Glomerular visceral epithelial cell (primary cell): ENCODE measurements around the gene IL36RN.

Source experiments
- DNase-seq: peaks from one replicate; pipeline ENCODE4 v3.0.0-alpha.2; 2016; ENCODE audit errors: extremely low spot score

IL36RN gene

DNA sequence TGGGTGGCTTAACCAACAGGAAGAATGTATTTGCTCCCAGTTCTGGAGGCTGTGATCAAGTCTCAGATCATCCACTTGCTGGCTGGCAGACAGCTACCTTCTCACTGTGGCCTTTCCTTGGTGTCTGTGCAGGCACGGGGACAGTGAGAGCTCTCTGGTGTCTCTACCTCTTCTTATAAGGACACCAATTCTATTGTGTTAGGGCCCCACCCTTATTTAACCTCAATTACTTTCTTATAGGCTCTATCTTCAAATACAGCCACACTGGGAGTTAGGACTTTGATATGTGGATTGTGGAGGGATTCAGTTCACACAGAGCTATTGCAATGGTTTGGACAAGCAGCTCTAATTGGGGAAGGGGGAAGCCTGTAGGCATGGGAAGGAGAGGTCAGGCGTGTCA is 43.1 kb downstream of the IL36RN start:
- no peak for DNase-seq

DNA sequence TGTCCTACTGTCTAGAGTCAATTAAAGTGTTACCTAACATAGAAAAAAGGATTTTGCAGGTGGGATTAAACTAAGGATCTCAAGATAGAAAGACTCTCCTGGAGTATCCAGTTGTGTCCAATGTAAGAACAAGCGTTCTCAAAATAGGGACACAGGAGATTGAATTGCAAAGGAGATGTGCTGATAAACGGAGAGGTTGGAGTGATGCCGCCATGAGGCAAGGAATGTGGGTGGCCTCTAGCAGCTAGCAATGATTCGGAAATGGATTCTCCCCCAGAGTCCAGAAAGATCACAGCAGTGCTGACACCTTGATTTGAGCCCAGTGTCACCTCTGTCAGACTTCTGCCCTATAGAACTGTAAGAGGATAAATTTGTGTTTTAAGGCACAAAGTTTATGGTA is 44.3 kb downstream of the IL36RN start:
- no peak for DNase-seq

DNA sequence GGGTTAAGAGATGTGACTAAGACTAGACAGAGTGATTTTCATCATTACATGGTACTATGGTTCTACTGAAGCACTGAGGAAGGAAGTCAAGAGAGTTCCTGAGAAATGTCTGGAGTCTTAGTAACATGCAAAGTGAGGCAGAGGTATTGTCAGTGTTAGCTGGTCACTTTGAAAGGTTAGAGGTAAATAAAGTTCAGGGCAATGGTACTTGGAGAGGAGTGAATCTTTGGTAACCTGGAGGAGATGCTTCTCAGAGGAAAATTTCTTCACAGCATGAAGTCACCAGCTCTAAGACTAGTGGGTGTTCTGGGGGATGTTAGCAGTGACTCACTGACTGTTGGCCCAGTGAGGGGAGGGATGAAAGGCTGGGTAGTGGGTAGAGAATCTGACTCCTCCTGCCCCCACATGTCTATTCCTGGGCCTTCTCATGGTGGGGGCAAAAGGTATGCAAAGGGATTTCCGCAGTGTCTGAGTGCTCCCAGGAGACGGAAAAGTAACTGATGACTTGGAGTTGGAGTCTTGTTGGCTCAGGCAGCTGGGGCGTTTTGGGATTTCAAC is 45.1 kb downstream of the IL36RN start:
- DNase-seq = no peak

DNA sequence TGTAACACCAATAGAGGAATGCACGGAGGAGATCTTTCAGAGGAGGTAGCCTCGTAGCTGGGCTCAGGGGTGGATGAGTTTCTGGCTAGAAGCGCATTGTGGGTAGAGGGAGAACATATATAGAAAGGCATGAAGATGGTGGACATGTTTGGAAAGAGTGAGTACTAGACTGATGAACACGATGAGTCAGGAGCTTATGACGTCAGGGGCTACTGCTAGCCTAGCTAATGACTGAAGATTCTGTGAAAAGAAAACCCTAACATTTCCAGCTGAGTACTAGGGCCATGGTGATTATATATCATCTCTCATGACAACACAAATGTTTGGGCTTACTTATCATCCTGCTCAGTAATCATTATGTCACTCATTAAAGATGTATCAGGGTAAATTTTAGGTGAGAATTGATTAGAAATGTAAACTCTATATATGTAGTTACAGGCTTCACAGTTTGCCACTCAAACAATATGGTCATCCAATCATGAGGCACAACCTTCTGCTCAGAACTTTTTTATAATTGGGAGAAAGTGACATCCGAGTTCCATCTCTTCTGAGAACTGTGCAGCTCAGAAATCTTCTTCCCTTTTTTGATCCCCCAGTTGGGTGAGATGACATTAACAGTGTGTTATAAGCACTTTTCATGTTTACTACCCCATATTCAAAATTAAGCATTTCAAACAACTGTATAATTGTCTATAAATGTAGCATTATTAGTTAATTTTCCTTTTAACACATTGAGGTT is 46.2 kb downstream of the IL36RN start:
- DNase-seq = no peak

DNA sequence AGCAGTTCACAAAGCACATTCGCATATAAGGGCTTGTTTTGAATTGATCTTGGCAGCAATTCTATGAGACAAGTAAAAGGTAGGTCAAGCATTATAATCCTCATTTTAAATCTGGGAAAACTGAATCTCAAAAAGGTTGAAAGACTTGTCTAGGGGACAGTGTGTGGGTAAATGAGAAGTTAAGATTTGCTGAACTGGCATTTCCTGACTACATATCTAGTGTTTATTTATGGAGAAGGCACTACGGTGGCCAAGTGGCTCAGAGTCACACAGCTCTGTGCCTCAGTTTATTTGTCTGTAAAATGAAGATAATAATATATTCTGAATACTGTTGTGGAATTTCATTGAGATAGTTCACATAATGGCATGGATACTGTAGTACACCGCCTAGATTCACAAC is 52.1 kb downstream of the IL36RN start:
- DNase-seq = no peak

DNA sequence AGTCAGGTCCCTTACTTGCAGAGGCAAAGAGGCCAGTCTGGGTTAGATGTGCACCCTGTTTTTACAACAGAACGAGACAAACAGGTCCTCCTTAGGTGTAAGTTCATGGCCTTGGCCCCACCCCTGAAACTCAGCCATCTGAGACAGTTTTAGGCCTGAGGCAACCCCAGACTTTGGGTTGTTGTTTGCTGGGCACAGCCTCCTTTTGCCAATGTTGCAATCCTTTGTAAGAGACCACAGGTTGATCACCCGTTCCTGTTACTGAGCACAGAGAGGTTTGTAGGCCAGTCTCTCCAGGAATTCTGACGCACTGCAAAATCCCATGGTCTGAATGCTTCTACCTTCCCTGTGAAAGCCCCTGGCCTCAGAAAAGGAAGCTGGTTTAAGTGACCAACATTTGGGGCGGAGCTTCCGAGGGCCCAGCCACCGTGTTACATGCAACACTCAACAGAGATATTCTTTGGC is 52.9 kb downstream of the IL36RN start:
- no peak for DNase-seq

DNA sequence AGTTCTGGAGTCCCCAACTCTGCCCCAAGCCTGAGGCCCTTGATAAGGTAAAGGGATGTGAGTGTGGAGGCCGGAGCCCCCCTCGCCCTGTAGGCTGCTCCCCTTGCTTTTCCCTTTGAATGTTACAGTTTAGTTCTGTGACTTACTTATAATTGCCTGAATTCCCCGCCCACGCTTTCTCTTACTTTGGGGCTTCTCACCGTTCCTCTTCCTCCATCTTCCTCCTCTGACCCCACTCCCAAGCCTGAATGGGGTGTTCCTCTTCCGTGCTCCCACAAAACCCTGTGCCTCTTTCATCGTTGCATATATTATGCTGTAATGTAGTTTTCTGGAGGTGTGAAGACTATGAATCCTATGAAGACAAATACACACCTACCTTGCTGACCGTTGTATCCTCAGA is 53.4 kb downstream of the IL36RN start:
- no peak for DNase-seq

DNA sequence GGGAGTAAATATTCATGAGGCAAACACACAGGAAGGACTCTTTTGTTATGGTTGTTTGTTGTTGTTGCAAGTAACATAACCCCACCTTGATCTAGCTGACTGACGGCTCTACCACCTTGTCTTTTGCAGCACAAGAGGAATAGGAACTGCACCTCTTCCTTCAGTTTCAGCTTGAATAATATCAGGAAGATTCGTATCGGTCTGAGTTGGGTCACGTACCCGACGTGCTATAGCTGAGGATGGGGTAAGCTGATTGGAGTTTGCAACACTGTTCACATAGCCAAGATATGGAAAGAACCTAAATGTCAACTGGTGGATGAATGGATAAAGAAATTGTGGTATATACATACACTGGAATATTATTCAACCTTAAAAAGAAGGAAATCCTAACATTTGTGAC is 53.9 kb downstream of the IL36RN start:
- no peak for DNase-seq

DNA sequence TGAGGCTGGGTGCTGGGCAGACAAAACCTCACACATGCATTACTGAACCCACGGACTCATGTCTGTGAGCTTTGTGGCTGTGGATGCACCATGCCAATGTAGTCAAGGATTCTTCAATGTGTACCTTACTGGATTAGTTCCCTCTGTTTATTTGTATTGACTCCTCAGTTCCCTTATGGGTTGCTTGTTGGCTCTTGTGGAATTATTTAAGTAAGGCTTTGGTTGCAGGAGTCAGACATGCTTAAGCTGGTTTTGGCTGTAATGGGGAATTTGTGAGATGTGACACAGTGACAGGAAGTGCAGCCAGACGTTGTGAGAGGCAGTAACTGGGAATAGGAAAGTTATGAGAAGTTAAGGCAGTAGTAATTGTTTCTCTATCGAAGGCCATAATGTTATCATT is 54.8 kb downstream of the IL36RN start:
- DNase-seq = no peak
